GM21786 (cell line): ENCODE measurements around the gene IL27RA.
"Not testable (repeated sequence)": the region's sequence is repeated elsewhere in the genome, so short reads cannot be mapped to it uniquely, and the experiment has no call there.

Experiments
- ATAC-seq: cut with Tn5 transposase; IDR thresholded peaks from one replicate; pipeline ENCODE4 v1.9.1; 2021; ENCODE audit not compliant: unreplicated experiment

Gene IL27RA

GRCh38 chr19:14027856-14028450, 3.6 kb upstream of the IL27RA start, which contains the start of gene RLN3:
TSS of gene RLN3 (plus strand) at chr19:14028148. CDS start at chr19:14028205, 57 bp downstream.
- no peak for ATAC-seq

- ATAC-seq, result no peak
Measured at GRCh38 chr19:14028901-14029300, 2.7 kb upstream of the IL27RA start.

- no peak for ATAC-seq
Measured at GRCh38 chr19:14030997-14031718, 404 bp upstream of the IL27RA start.

GRCh38 chr19:14033946-14034345, 2.4 kb downstream of the IL27RA start:
- ATAC-seq, result no peak

GRCh38 chr19:14035159-14035558, 3.6 kb downstream of the IL27RA start:
- ATAC-seq, result not testable (repeated sequence)

GRCh38 chr19:14035706-14036105, 4.1 kb downstream of the IL27RA start:
- no peak for ATAC-seq

- no peak for ATAC-seq
Measured at GRCh38 chr19:14039181-14039580, 7.6 kb downstream of the IL27RA start.

- ATAC-seq, result not testable (repeated sequence)
Measured at GRCh38 chr19:14042659-14043608, 11.4 kb downstream of the IL27RA start.

- not testable (repeated sequence) for ATAC-seq
Measured at GRCh38 chr19:14047866-14048265, 16.3 kb downstream of the IL27RA start.

- ATAC-seq, result no peak
Measured at GRCh38 chr19:14048443-14049153, 17.0 kb downstream of the IL27RA start.

GRCh38 chr19:14050512-14050911, 18.9 kb downstream of the IL27RA start:
- ATAC-seq, result no peak

GRCh38 chr19:14050961-14051360, 19.4 kb downstream of the IL27RA start:
- ATAC-seq, result not testable (repeated sequence)

GRCh38 chr19:14051980-14052379, 20.4 kb downstream of the IL27RA start:
- ATAC-seq, result no peak

- ATAC-seq, result no peak
Measured at GRCh38 chr19:14052470-14052869, 20.9 kb downstream of the IL27RA start.

GRCh38 chr19:14053032-14053431, 21.5 kb downstream of the IL27RA start:
- no peak for ATAC-seq

GRCh38 chr19:14053500-14053899, 21.9 kb downstream of the IL27RA start:
- no peak for ATAC-seq

- ATAC-seq, result no peak
Measured at GRCh38 chr19:14054099-14054498, 22.5 kb downstream of the IL27RA start.

GRCh38 chr19:14054721-14055120, 23.2 kb downstream of the IL27RA start:
- ATAC-seq, result no peak

GRCh38 chr19:14055396-14055795, 23.8 kb downstream of the IL27RA start:
- no peak for ATAC-seq

GRCh38 chr19:14056069-14056666, 24.6 kb downstream of the IL27RA start:
- ATAC-seq, result no peak
